MCF 10A (cell line): ENCODE measurements around the gene CACNA1H. TPM values are rescaled to one million over a fixed set of nuclear protein-coding genes. Genes with fewer than 3 reads are reported as not detected.

ENCODE experiments used
- BruUV-seq: library from RNA; stranded (reverse); fragments of 400-500 nt; replicated peaks from 2 replicates; lab custom pipeline; 2021; lab: Mats Ljungman, UMichigan
- CTCF ChIA-PET: fragments of 300-600 bp; sonication (Branson Sonifier 250); formaldehyde crosslinking; extraction: SDS; loops from one replicate; lab custom pipeline; 2021; ENCODE audit warnings: antibody characterized with exemption, inconsistent platforms; lab: Yijun Ruan, JAX
- POLR2A ChIA-PET: fragments of 300-600, 350-650 bp; sonication (Branson Sonifier 250); formaldehyde crosslinking; extraction: SDS; loops from one replicate; lab custom pipeline; 2020; ENCODE audit warnings: antibody characterized with exemption, inconsistent platforms; lab: Yijun Ruan, JAX
- DNase-seq: peaks from one replicate; pipeline ENCODE4 v3.0.0-alpha.2; 2018; ENCODE audit not compliant: unreplicated experiment
- H3K27ac Mint-ChIP-seq: one replicate; pipeline ENCODE4 v1.8.0; 2022; ENCODE audit warnings: mild to moderate bottlenecking, low read depth, mixed read lengths; ENCODE audit not compliant: unreplicated experiment
- H3K27me3 Mint-ChIP-seq: one replicate; pipeline ENCODE4 v1.8.0; 2022; ENCODE audit warnings: mixed read lengths; ENCODE audit not compliant: insufficient read depth, unreplicated experiment
- H3K36me3 Mint-ChIP-seq: one replicate; pipeline ENCODE4 v1.8.0; 2022; ENCODE audit warnings: mild to moderate bottlenecking, moderate library complexity, mixed read lengths; ENCODE audit not compliant: insufficient read depth, unreplicated experiment
- H3K4me1 Mint-ChIP-seq: one replicate; pipeline ENCODE4 v1.8.0; 2022; ENCODE audit warnings: mixed read lengths; ENCODE audit not compliant: insufficient read depth, unreplicated experiment
- H3K4me3 Mint-ChIP-seq: one replicate; pipeline ENCODE4 v1.8.0; 2022; ENCODE audit warnings: mild to moderate bottlenecking, moderate library complexity, mixed read lengths; ENCODE audit not compliant: unreplicated experiment
- H3K9me3 Mint-ChIP-seq: one replicate; pipeline ENCODE4 v1.8.0; 2022; ENCODE audit warnings: mixed read lengths; ENCODE audit not compliant: unreplicated experiment
- CTCF ChIP-seq: fragments of 200-600 bp; IDR thresholded peaks from one replicate; pipeline ENCODE4 v1.8.0; 2022; ENCODE audit warnings: antibody characterized with exemption, mild to moderate bottlenecking; ENCODE audit not compliant: unreplicated experiment
- intact Hi-C: fragments of 100-400 bp; cut with micrococcal nuclease; formaldehyde crosslinking; loops from 2 replicates; pipeline ENCODE4 v1.14.1; 2022
- total RNA-seq: library from RNA; stranded (reverse); gene quantifications from 2 replicates; pipeline ENCODE4 v1.2.3, GENCODE V29; 2022

The CACNA1H gene
- total RNA-seq, 1 experiment from 2014 or later, result not detected

GRCh38 chr16:1134776-1135458 is 18.0 kb upstream of the CACNA1H start:
- Mint-ChIP-seq H3K27me3 (peaks cover 17% of the 10 kb centered on the region), H3K4me3 (no peak overlapping the region), H3K9me3 (no peaks in the 10 kb centered on the region), H3K4me1 (no peaks in the 10 kb centered on the region), H3K36me3 (no peaks in the 10 kb centered on the region), H3K27ac (no peak overlapping the region)
- TF ChIP-seq CTCF, result no peak
- intact Hi-C loops, result no loop called here
- no TSS peak for BruUV-seq
- ChIA-PET POLR2A (no interaction called here), CTCF (interaction anchor here (0.6 kb wide), 1 partner anchor 32 kb away, joined by 3 read pairs; no protein-coding TSS in a partner anchor)
- no peak for DNase-seq

GRCh38 chr16:1135459-1135825 is 17.5 kb upstream of the CACNA1H start:
- no TSS peak for BruUV-seq
- no peak for TF ChIP-seq CTCF
- no peak for DNase-seq
- ChIA-PET POLR2A (no interaction called here), CTCF (interaction anchor here (0.6 kb wide), 1 partner anchor 32 kb away, joined by 3 read pairs; no protein-coding TSS in a partner anchor)
- Mint-ChIP-seq H3K27me3 (peaks cover 22% of the 10 kb centered on the region), H3K4me3 (no peak overlapping the region), H3K36me3 (no peaks in the 10 kb centered on the region), H3K9me3 (no peaks in the 10 kb centered on the region), H3K4me1 (no peaks in the 10 kb centered on the region), H3K27ac (no peak overlapping the region)
- intact Hi-C loops, result no loop called here

- DNase-seq, result no peak
- Mint-ChIP-seq H3K36me3 (no peaks in the 10 kb centered on the region), H3K4me3 (no peak overlapping the region), H3K27me3 (peaks cover 39% of the 10 kb centered on the region), H3K4me1 (no peaks in the 10 kb centered on the region), H3K9me3 (no peaks in the 10 kb centered on the region), H3K27ac (no peak overlapping the region)
- intact Hi-C loops, result no loop called here
- no peak for TF ChIP-seq CTCF
- ChIA-PET CTCF (no interaction called here), POLR2A (no interaction called here)
- no TSS peak for BruUV-seq
These were observed 15.3 kb upstream of the CACNA1H start for GRCh38 chr16:1137604-1138003.

GRCh38 chr16:1140582-1141162 is 12.2 kb upstream of the CACNA1H start:
- H3K36me3 Mint-ChIP-seq, result no peaks in the 10 kb centered on the region
- no TSS peak for BruUV-seq
- no peak for DNase-seq
- H3K27ac Mint-ChIP-seq, result no peak overlapping the region
- H3K27me3 Mint-ChIP-seq, result peaks cover 55% of the 10 kb centered on the region
- no peak overlapping the region for H3K4me3 Mint-ChIP-seq
- ChIA-PET POLR2A (no interaction called here), CTCF (no interaction called here)
- TF ChIP-seq CTCF, result no peak
- intact Hi-C loops, result no loop called here
- no peaks in the 10 kb centered on the region for H3K4me1 Mint-ChIP-seq
- no peaks in the 10 kb centered on the region for H3K9me3 Mint-ChIP-seq
